ENCODE measurements around the gene ACAP3.

ACAP3 gene

GRCh38 chr1:1305300-1306069 lies 2.2 kb downstream of the ACAP3 start:
- Histone ChIP-seq H3K4me1 (ENCODE audit: control insufficient read depth in 2 of 2, insufficient read depth in 1 of 2, low read depth in 1 of 2, low read length in 2 of 2) (peaks cover 36 to 38% of the 10 kb centered on the region in 2 donors), H2AK5ac (ENCODE audit: low read depth, low read length) (peak overlapping the region; percentile 100), H4K91ac (ENCODE audit: low read depth, low read length, poor library complexity) (no peak overlapping the region), H3K4me3 (ENCODE audit: low read length in 2 of 2) (peak overlapping the region in 1 of 2 donors; percentile 75), H3K4me2 (ENCODE audit: insufficient read depth, low read length, poor library complexity, severe bottlenecking) (peak overlapping the region; percentile 55), H3K27me3 (ENCODE audit: control insufficient read depth in 3 of 3, insufficient read depth in 3 of 3, low read depth in 1 of 3, low read length in 3 of 3) (peaks cover 0 to 2% (median 0%) of the 10 kb centered on the region in 3 experiments), H3K18ac (ENCODE audit: low read length) (peak overlapping the region; percentile 93), H3K4ac (ENCODE audit: low read length) (no peak overlapping the region), H2AFZ (ENCODE audit: low read length) (peak overlapping the region; percentile 79), H3K14ac (ENCODE audit: low read length) (peak overlapping the region; percentile 94), H2BK5ac (ENCODE audit: low read length) (peak overlapping the region; percentile 87), H3K79me1 (ENCODE audit: low read depth, low read length) (peaks cover 20% of the 10 kb centered on the region), H2BK12ac (ENCODE audit: low read length) (peak overlapping the region; percentile 90), H3K36me3 (replicated peaks in 1 of 2; ENCODE audit: control insufficient read depth in 2 of 2, insufficient read depth in 2 of 2, low read length in 2 of 2) (peaks cover 9 to 13% of the 10 kb centered on the region in 2 donors), H3K9me3 (replicated peaks in 1 of 2; ENCODE audit: control insufficient read depth in 2 of 2, insufficient read depth in 1 of 2, low read depth in 1 of 2, low read length in 2 of 2) (no peaks in the 10 kb centered on the region), H3K23ac (ENCODE audit: low read depth, low read length, poor library complexity) (peak overlapping the region; percentile 93), H4K8ac (ENCODE audit: low read depth, low read length) (peak overlapping the region; percentile 43), H3K27ac (replicated peaks; ENCODE audit: low read length) (peak overlapping the region; percentile 46), H2BK15ac (ENCODE audit: low read length) (peak overlapping the region; percentile 94), H2BK120ac (ENCODE audit: low read depth, low read length) (peak overlapping the region; percentile 87), H3K9ac (ENCODE audit: low read depth, low read length, poor library complexity) (peak overlapping the region; percentile 86)
- DNase-seq (ENCODE audit: low spot score): no peak
- no CpG with 5 or more reads among the region's 25 CpGs for WGBS, 2 donors (ENCODE audit: extremely low coverage in 2 of 2, insufficient read length in 2 of 2, insufficient replicate concordance in 1 of 2)

- Histone ChIP-seq H3K18ac (ENCODE audit: low read length) (peak overlapping the region; percentile 93), H3K4ac (ENCODE audit: low read length) (no peak overlapping the region), H3K4me2 (ENCODE audit: insufficient read depth, low read length, poor library complexity, severe bottlenecking) (peak overlapping the region; percentile 55), H2AK5ac (ENCODE audit: low read depth, low read length) (peak overlapping the region; percentile 100), H3K9ac (ENCODE audit: low read depth, low read length, poor library complexity) (peak overlapping the region; percentile 86), H2BK120ac (ENCODE audit: low read depth, low read length) (peak overlapping the region; percentile 87), H4K8ac (ENCODE audit: low read depth, low read length) (no peak overlapping the region), H3K14ac (ENCODE audit: low read length) (peak overlapping the region; percentile 94), H3K4me1 (ENCODE audit: control insufficient read depth in 2 of 2, insufficient read depth in 1 of 2, low read depth in 1 of 2, low read length in 2 of 2) (peaks cover 34 to 37% of the 10 kb centered on the region in 2 donors), H3K23ac (ENCODE audit: low read depth, low read length, poor library complexity) (peak overlapping the region; percentile 93), H2BK5ac (ENCODE audit: low read length) (peak overlapping the region; percentile 87), H3K9me3 (replicated peaks in 1 of 2; ENCODE audit: control insufficient read depth in 2 of 2, insufficient read depth in 1 of 2, low read depth in 1 of 2, low read length in 2 of 2) (no peaks in the 10 kb centered on the region), H2AFZ (ENCODE audit: low read length) (peak overlapping the region; percentile 79), H3K36me3 (replicated peaks in 1 of 2; ENCODE audit: control insufficient read depth in 2 of 2, insufficient read depth in 2 of 2, low read length in 2 of 2) (peaks cover 1 to 5% of the 10 kb centered on the region in 2 donors), H4K91ac (ENCODE audit: low read depth, low read length, poor library complexity) (peak overlapping the region; percentile 79), H3K79me1 (ENCODE audit: low read depth, low read length) (peaks cover 20% of the 10 kb centered on the region), H3K27ac (replicated peaks; ENCODE audit: low read length) (peak overlapping the region; percentile 46), H3K27me3 (ENCODE audit: control insufficient read depth in 3 of 3, insufficient read depth in 3 of 3, low read depth in 1 of 3, low read length in 3 of 3) (peaks cover 0 to 2% (median 0%) of the 10 kb centered on the region in 3 experiments), H2BK15ac (ENCODE audit: low read length) (peak overlapping the region; percentile 38), H2BK12ac (ENCODE audit: low read length) (peak overlapping the region; percentile 90), H3K4me3 (ENCODE audit: low read length in 2 of 2) (peak overlapping the region; percentile 19 to 35)
- WGBS, 2 donors (ENCODE audit: extremely low coverage in 2 of 2, insufficient read length in 2 of 2, insufficient replicate concordance in 1 of 2): no CpG with 5 or more reads among the region's 29 CpGs
- no peak for DNase-seq (ENCODE audit: low spot score)
Measured at GRCh38 chr1:1304331-1305299, 3.1 kb downstream of the ACAP3 start.

GRCh38 chr1:1303736-1304135 lies 4.0 kb downstream of the ACAP3 start:
- Histone ChIP-seq H3K79me1 (ENCODE audit: low read depth, low read length) (peaks cover 13% of the 10 kb centered on the region), H3K27ac (replicated peaks; ENCODE audit: low read length) (no peak overlapping the region), H2BK12ac (ENCODE audit: low read length) (no peak overlapping the region), H2BK5ac (ENCODE audit: low read length) (no peak overlapping the region), H3K14ac (ENCODE audit: low read length) (peak overlapping the region; percentile 84), H3K4me1 (ENCODE audit: control insufficient read depth in 2 of 2, insufficient read depth in 1 of 2, low read depth in 1 of 2, low read length in 2 of 2) (peaks cover 28 to 30% of the 10 kb centered on the region in 2 donors), H2AFZ (ENCODE audit: low read length) (no peak overlapping the region), H2BK120ac (ENCODE audit: low read depth, low read length) (no peak overlapping the region), H3K4me3 (ENCODE audit: low read length in 2 of 2) (no peak overlapping the region), H4K91ac (ENCODE audit: low read depth, low read length, poor library complexity) (no peak overlapping the region), H3K4me2 (ENCODE audit: insufficient read depth, low read length, poor library complexity, severe bottlenecking) (no peak overlapping the region), H3K9ac (ENCODE audit: low read depth, low read length, poor library complexity) (peak overlapping the region; percentile 44), H4K8ac (ENCODE audit: low read depth, low read length) (no peak overlapping the region), H3K23ac (ENCODE audit: low read depth, low read length, poor library complexity) (peak overlapping the region; percentile 95), H3K18ac (ENCODE audit: low read length) (peak overlapping the region; percentile 64), H3K27me3 (ENCODE audit: control insufficient read depth in 3 of 3, insufficient read depth in 3 of 3, low read depth in 1 of 3, low read length in 3 of 3) (no peaks in the 10 kb centered on the region), H3K4ac (ENCODE audit: low read length) (no peak overlapping the region), H3K36me3 (replicated peaks in 1 of 2; ENCODE audit: control insufficient read depth in 2 of 2, insufficient read depth in 2 of 2, low read length in 2 of 2) (peaks cover 0 to 1% of the 10 kb centered on the region in 2 donors), H2AK5ac (ENCODE audit: low read depth, low read length) (peak overlapping the region; percentile 5), H2BK15ac (ENCODE audit: low read length) (peak overlapping the region; percentile 38), H3K9me3 (replicated peaks in 1 of 2; ENCODE audit: control insufficient read depth in 2 of 2, insufficient read depth in 1 of 2, low read depth in 1 of 2, low read length in 2 of 2) (no peaks in the 10 kb centered on the region)
- no CpG with 5 or more reads among the region's 13 CpGs for WGBS, 2 donors (ENCODE audit: extremely low coverage in 2 of 2, insufficient read length in 2 of 2, insufficient replicate concordance in 1 of 2)
- DNase-seq (ENCODE audit: low spot score): no peak

Measured in neuronal stem cell (in vitro differentiated cells).